ENCODE measurements around the gene DEAF1. TPM values are rescaled to one million over a fixed set of nuclear protein-coding genes. Genes with fewer than 3 reads are reported as not detected.

DEAF1 gene
- total RNA-seq, 2 donors from 2014 or later: 21.7 to 25.8 TPM

DNA sequence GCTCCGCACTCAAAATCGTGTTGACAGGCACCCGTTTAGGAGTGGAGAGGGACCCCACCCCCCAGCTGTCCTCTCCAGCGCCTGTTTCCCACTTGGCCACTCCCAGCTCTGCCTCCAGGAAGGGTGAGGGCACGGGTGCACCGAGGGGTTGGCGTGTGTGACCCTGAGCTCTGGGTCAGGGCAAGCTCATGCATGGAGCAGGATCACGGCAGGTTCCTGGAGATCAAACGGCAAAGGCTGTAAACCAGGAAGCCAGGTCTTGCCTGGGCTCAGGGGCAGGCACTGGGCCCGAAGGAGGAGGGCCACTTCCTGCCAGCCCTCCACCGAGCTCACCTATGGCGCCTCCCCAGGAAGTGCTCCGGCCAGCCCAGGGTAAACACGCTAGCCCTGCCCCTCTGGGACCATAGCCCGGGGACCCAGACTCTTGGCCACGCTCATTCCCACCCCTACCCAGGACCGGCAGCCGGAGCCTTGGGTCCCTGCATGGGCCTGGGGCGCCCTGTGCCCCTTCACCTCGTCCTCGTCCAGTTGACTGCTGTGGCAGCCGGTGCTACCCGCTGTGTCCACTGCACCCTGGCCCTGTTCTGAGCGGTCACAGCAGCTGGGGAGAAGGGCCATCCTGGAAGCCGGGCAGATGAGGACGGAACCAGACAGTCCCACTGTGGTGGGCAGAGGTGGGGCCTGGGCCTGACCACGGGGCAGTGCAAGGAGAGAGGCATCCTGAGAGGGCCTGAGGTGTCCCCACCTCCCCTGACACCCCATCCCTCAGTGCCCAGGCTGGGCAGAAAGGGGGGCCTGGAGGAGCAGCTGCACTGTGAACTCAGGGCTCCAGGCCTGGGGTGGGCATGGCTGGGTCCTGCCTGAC is 10.0 kb upstream of the DEAF1 start:
- intact Hi-C loops (cut with DNase I): no loop called here
- H3K36me3 ChIP-seq: no peaks in the 10 kb centered on the region
- H3K27ac ChIP-seq: peak overlapping the region; percentile 90
- peak; percentile 90 for DNase-seq
- H3K9ac ChIP-seq (ENCODE audit: low read depth in 2 of 2, low read length in 2 of 2): peak overlapping the region; percentile 84 to 91
- no peaks in the 10 kb centered on the region for H3K27me3 ChIP-seq
- no peaks in the 10 kb centered on the region for H3K9me3 ChIP-seq
- peaks cover 27% of the 10 kb centered on the region for H3K4me1 ChIP-seq
- no peak for TF ChIP-seq CTCF (IDR thresholded peaks at IDR 0.05)
- peak overlapping the region; percentile 71 for H3K4me3 ChIP-seq

DNA sequence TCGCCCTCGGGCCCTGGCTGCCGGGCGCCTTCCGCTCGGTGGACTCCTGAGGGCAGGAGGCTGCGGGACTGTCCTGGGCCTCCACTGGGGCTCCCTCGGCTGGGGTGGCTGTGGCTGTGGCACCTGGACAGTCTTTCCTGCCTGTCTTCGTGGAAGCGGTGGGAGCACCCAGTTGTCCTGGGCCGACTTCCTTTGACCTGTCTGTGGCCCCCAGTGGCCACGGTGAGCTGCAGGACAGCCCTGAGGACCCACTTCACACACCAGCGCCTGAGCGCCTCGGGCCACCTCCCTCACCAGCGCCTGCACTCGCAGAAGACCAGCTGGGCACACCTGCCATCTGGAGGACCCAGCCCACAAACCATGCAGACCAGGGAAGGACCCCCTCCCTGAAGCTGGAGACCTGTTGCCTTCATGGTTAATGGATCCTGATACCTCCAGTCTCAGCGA is 9.2 kb upstream of the DEAF1 start:
- DNase-seq: no peak
- H3K9me3 ChIP-seq: no peaks in the 10 kb centered on the region
- no peaks in the 10 kb centered on the region for H3K27me3 ChIP-seq
- H3K4me3 ChIP-seq: no peak overlapping the region
- TF ChIP-seq CTCF (IDR thresholded peaks at IDR 0.05): no peak
- H3K36me3 ChIP-seq: no peaks in the 10 kb centered on the region
- peak overlapping the region; percentile 90 for H3K27ac ChIP-seq
- intact Hi-C loops (cut with DNase I): no loop called here
- peak overlapping the region; percentile 47 to 91 for H3K9ac ChIP-seq (ENCODE audit: low read depth in 2 of 2, low read length in 2 of 2)
- H3K4me1 ChIP-seq: peaks cover 27% of the 10 kb centered on the region

DNA sequence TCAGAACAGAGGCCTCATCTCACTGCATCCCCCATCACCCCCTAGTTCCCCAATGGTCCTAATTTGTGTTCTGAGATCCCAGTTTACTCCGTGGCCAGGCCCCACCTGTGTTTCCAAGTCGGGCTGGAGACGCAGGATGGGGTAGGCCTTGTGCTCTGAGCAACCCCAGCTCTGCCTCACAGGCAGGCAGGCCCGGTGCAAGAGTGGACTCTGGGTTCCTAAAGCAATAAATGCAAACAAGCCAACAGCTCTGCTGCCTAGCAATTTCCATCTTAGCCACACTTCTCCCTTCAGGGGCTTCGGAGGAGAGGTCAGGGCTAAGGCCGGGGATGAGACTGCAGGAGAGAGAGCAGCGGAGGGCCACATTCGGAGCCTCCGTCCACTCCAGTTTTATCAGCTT is 8.5 kb upstream of the DEAF1 start:
- Histone ChIP-seq H3K4me1 (peaks cover 26% of the 10 kb centered on the region), H3K27ac (peak overlapping the region; percentile 90), H3K27me3 (no peaks in the 10 kb centered on the region), H3K9me3 (no peaks in the 10 kb centered on the region), H3K4me3 (no peak overlapping the region), H3K9ac (ENCODE audit: low read depth in 2 of 2, low read length in 2 of 2) (peak overlapping the region in 1 of 2 donors; percentile 84), H3K36me3 (no peaks in the 10 kb centered on the region)
- no peak for TF ChIP-seq CTCF (IDR thresholded peaks at IDR 0.05)
- intact Hi-C loops (cut with DNase I): no loop called here
- no peak for DNase-seq

- Histone ChIP-seq H3K27ac (peak overlapping the region; percentile 90), H3K36me3 (no peaks in the 10 kb centered on the region), H3K27me3 (no peaks in the 10 kb centered on the region), H3K9ac (ENCODE audit: low read depth in 2 of 2, low read length in 2 of 2) (peak overlapping the region; percentile 32 to 84), H3K4me1 (peaks cover 18% of the 10 kb centered on the region), H3K4me3 (no peak overlapping the region), H3K9me3 (no peaks in the 10 kb centered on the region)
- peak; percentile 74 for DNase-seq
- TF ChIP-seq CTCF (IDR thresholded peaks at IDR 0.05): no peak
- intact Hi-C loops (cut with DNase I): no loop called here
Observed at GRCh38 chr11:702462-703461, 7.7 kb upstream of the DEAF1 start.

DNA sequence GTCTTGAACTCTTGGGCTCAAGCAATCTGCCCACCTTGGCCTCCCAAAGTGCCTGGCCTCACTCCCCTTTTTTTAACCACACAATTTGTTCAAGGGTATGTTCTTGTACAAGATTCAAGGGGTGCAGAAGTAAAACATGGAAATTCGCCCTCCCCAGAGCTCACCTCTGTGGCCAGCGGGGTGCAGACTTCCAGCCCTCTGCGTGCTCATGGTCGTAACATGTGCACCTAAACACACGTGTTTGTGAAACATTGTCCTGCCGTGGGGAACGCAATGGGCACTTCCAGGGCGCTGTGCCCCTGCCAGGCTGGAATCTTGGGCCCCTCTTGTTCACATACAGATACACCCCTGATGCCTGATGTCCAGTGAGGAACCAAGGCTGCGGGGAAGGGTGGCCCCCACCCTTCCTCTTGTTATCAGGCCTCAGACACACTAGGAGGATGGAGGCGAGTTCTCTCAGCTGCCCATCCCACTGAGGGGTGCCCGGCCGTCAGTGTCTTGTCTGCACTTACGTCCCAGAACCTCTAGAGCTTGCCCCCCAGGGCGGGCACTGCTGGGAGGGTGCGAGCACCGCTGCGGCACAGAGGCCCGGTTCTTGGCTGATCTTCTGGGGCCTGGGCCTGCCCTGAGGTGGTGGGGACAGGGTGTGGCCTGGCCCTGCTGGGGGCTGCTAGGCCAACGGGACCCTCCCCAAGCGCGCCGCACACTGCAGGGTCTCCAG is 6.9 kb upstream of the DEAF1 start:
- H3K4me1 ChIP-seq: peaks cover 22% of the 10 kb centered on the region
- no peaks in the 10 kb centered on the region for H3K27me3 ChIP-seq
- DNase-seq: no peak
- no peak for TF ChIP-seq CTCF (IDR thresholded peaks at IDR 0.05)
- H3K9ac ChIP-seq (ENCODE audit: low read depth in 2 of 2, low read length in 2 of 2): peak overlapping the region in 1 of 2 donors; percentile 84
- H3K9me3 ChIP-seq: no peaks in the 10 kb centered on the region
- H3K27ac ChIP-seq: no peak overlapping the region
- no peak overlapping the region for H3K4me3 ChIP-seq
- H3K36me3 ChIP-seq: no peaks in the 10 kb centered on the region
- intact Hi-C loops (cut with DNase I): no loop called here
